Heart right ventricle (tissue), 16 donors: ENCODE data around the gene AP5Z1. TPM values are rescaled to one million over a fixed set of nuclear protein-coding genes. Genes with fewer than 3 reads are reported as not detected.

Source experiments
- ATAC-seq, 8 donors: fragments of 200-7000 bp; cut with Tn5 transposase; one replicate each; pipeline ENCODE4 v1.9.1; 2020; ENCODE audit warnings: mild to moderate bottlenecking in 8 of 8, moderate library complexity in 8 of 8, moderate number of reproducible peaks in 1 of 8
- DNase-seq, 2 donors: peaks; one replicate each; pipeline ENCODE4 v3.0.0-alpha.2; 2020
- H3K27ac ChIP-seq, 10 donors: fragments of 200-600 bp; sonication (generic) in 2 of 10; one replicate each; pipeline versions ENCODE4 v1.5.0 to v1.8.0; 2020 to 2022; ENCODE audit warnings: mild to moderate bottlenecking in 3 of 10
- H3K27me3 ChIP-seq, 7 donors: fragments of 200-600 bp; one replicate each; pipeline ENCODE4 v1.8.0; 2021 to 2022; ENCODE audit warnings: mild to moderate bottlenecking in 2 of 7
- H3K36me3 ChIP-seq, 9 donors: fragments of 200-600 bp; sonication (generic) in 1 of 9; one replicate each; pipeline versions ENCODE4 v1.5.0 to v1.8.0; 2020 to 2022; ENCODE audit warnings: mild to moderate bottlenecking in 2 of 9
- H3K4me1 ChIP-seq, 9 donors: fragments of 200-600 bp; sonication (generic) in 1 of 9; one replicate each; pipeline versions ENCODE4 v1.5.0 to v1.8.0; 2020 to 2022; ENCODE audit warnings: mild to moderate bottlenecking in 4 of 9
- H3K4me3 ChIP-seq, 10 donors: fragments of 200-600 bp; sonication (generic) in 2 of 10; one replicate each; pipeline versions ENCODE4 v1.5.0 to v1.8.0; 2020 to 2022; ENCODE audit warnings: mild to moderate bottlenecking in 7 of 10, moderate library complexity in 2 of 10
- H3K9me3 ChIP-seq, 11 donors: fragments of 200-600 bp in 10 of 11; sonication (generic) in 2 of 11; one replicate each; pipeline versions ENCODE4 v1.5.0 to v1.8.0; 2013 to 2022; ENCODE audit warnings: mild to moderate bottlenecking in 2 of 11, control low read depth in 1 of 11, moderate library complexity in 1 of 11
- CTCF ChIP-seq, 9 donors: fragments of 200-600 bp; sonication (generic) in 2 of 9; IDR thresholded peaks; one replicate each; pipeline versions ENCODE4 v1.5.0 to v1.8.0; 2021 to 2022; ENCODE audit warnings: antibody characterized with exemption in 9 of 9, mild to moderate bottlenecking in 5 of 9, moderate library complexity in 1 of 9
- WGBS, 2 donors: extraction: QIAGEN DNeasy Blood & Tissue Kit; methylation state at CpG; one replicate each; pipeline ENCODE4 v1.1.7; 2013; ENCODE audit warnings: inconsistent platforms in 1 of 2; 5-methylcytosine and 5-hydroxymethylcytosine counted together
- intact Hi-C, 10 donors: fragments of 100-400 bp; cut with DNase I; formaldehyde crosslinking; loops; one replicate each; pipeline versions ENCODE4 v1.11.1 to v1.14.2; 2022
- polyA plus RNA-seq, 2 donors: library from polyadenylated mRNA; stranded (reverse); fragments of 200-250 nt; gene quantifications; one replicate each; pipeline ENCODE4 v1.2.3, GENCODE V29; 2013
- total RNA-seq, 10 donors: library from RNA; stranded (reverse); fragmentation: NEBNext Ultra II Directional in 3 of 10; extraction: Animal tissue kit (Norgen Biotek cat#: 25700) in 3 of 10; gene quantifications; one replicate each; pipeline versions ENCODE4 v1.2.1 to v1.2.4, GENCODE V29; 2021 to 2023
- donor health status: Arrhythmogenic right ventricular cardiomyopathy.
- donor health status: ischemic (EF 13 %, LVEDD 7.1; RV severe dilation, severe dysfunction).
- donor health status: healthy with polysubstance abuse.
- donor health status: DM: no; HTN: yes; CAD: no.
- donor health status: DM: no; HTN: no; CAD: no.
- donor health status: ischemic (EF 25% LVEDD 6.9; RV normal size, moderate dysfunction).
- donor health status: ischemic (EF 25% LVEDD 5.7; RV mildly dilated, moderate dysfunction).
- donor health status: healthy.
- donor health status: DM: yes; HTN: yes; CAD: no.
- donor health status: Ischemic cardiomyopathy.
- donor health status: ischemic (EF 35%, LVEDD 5.7; RV mildly dilated, moderate dysfunction).
- donor health status: nonischemic (EF 11% LVEDD 7.7; RV severe dilation, severe dysfunction).
- donor health status: DM: yes; HTN: yes; CAD: no.
- donor health status: PGD.
- donor health status: ischemic (EF 29% LVEDD 5.4; RV normal size, mild dysfunction).
- donor health status: nonischemic (EF 23%, LVEDD 6.1; RV moderate dilation, normal function).

AP5Z1 gene
- total and polyA plus RNA-seq, 12 donors: 8.5 to 30.9 (median 12.7) TPM

DNA sequence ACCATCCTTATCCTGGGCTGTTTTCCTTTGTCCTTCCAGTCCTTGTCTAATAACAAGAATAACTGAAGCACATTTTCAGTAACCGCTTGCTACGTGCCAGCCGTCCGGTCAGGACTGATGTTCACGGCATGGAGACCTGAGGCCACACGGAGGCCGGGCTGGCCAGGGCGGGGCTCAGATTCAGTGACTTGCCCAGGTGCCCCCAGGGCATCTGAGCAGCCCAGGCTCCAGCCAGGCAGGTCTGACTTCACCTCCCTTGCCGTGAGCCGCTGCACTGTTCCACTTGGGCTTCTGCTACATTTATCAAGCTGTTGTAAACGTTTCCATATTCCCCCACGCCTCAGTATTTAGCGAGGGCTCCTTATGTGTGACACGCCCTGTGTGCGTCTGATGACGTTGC lies 43.6 kb upstream of the AP5Z1 start:
- 95 to 96% methylated on average over 16 of the region's 16 CpGs for WGBS, 2 donors
- Histone ChIP-seq H3K27ac (no peak overlapping the region), H3K9me3 (no peaks in the 10 kb centered on the region), H3K4me1 (peaks cover 0 to 73% (median 38%) of the 10 kb centered on the region in 9 donors), H3K36me3 (peaks cover 0 to 40% (median 0%) of the 10 kb centered on the region in 9 donors), H3K27me3 (no peaks in the 10 kb centered on the region), H3K4me3 (no peak overlapping the region)
- DNase-seq (no peak), ATAC-seq (no peak)
- TF ChIP-seq CTCF (IDR thresholded peaks at IDR 0.05): no peak
- intact Hi-C loops: no loop called here

- Histone ChIP-seq H3K36me3 (peaks cover 0 to 25% (median 0%) of the 10 kb centered on the region in 9 donors), H3K4me1 (peaks cover 2 to 74% (median 40%) of the 10 kb centered on the region in 9 donors), H3K4me3 (peak overlapping the region in 1 of 10 donors; percentile 0), H3K9me3 (no peaks in the 10 kb centered on the region), H3K27ac (peak overlapping the region in 5 of 10 donors; percentile 15 to 68 (median 52)), H3K27me3 (no peaks in the 10 kb centered on the region)
- TF ChIP-seq CTCF (IDR thresholded peaks at IDR 0.05): no peak
- no peak for DNase-seq
- WGBS, 2 donors: 85 to 87% methylated on average over 15 of the region's 15 CpGs
- intact Hi-C loops: no loop called here
- no peak for ATAC-seq
Observed at GRCh38 chr7:4733936-4734528, 41.4 kb upstream of the AP5Z1 start.

- intact Hi-C loops: loop anchor here in 1 of 10 donors (5.0 kb wide), 1 partner anchor 52 kb away; the partner anchor contains the start of gene FOXK1
- Histone ChIP-seq H3K9me3 (no peaks in the 10 kb centered on the region), H3K27ac (peak overlapping the region in 7 of 10 donors; percentile 15 to 68 (median 52)), H3K4me1 (peaks cover 2 to 75% (median 48%) of the 10 kb centered on the region in 9 donors), H3K27me3 (no peaks in the 10 kb centered on the region), H3K36me3 (peaks cover 0 to 19% (median 0%) of the 10 kb centered on the region in 9 donors), H3K4me3 (peak overlapping the region in 1 of 10 donors; percentile 0)
- 40 to 63% methylated on average over 23 of the region's 23 CpGs for WGBS, 2 donors
- peak in 7 of 8 donors; percentile 40 to 72 (median 49) for ATAC-seq
- TF ChIP-seq CTCF (IDR thresholded peaks at IDR 0.05): no peak
- no peak for DNase-seq
Observed at GRCh38 chr7:4734587-4735345, 40.7 kb upstream of the AP5Z1 start.

DNA sequence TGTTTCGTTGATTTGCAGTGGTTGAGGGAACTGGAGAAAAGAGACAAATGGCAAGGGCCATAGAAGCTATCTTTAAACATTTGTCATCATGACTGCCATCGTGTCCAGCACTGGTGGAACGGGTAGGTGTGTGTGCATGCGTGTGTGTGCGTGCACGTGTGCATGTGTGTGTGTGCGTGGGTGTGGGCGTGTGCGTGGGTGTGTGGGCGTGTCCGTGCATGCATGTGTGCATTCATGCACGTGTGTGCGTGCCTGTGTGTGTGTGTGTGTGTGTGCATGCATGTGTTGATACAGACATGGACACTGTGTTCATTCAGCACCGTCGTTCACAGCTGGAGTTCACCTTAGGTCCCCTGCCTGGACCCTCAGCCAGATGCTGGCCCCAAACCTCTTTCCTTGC lies 38.1 kb upstream of the AP5Z1 start:
- no peak for TF ChIP-seq CTCF (IDR thresholded peaks at IDR 0.05)
- no peak for DNase-seq
- Histone ChIP-seq H3K36me3 (peaks cover 0 to 30% (median 9%) of the 10 kb centered on the region in 9 donors), H3K4me3 (no peak overlapping the region), H3K4me1 (peaks cover 2 to 62% (median 38%) of the 10 kb centered on the region in 9 donors), H3K27ac (peak overlapping the region in 1 of 10 donors; percentile 80), H3K9me3 (no peaks in the 10 kb centered on the region), H3K27me3 (no peaks in the 10 kb centered on the region)
- 91 to 93% methylated on average over 15 of the region's 15 CpGs for WGBS, 2 donors
- no peak for ATAC-seq
- intact Hi-C loops: loop anchor here in 1 of 10 donors (5.0 kb wide), 1 partner anchor 55 kb away; the partner anchor contains the start of gene FOXK1
